HG03439 (cell line): ENCODE results near the gene DENND2C.
"Not testable (repeated sequence)": the region's sequence is repeated elsewhere in the genome, so short reads cannot be mapped to it uniquely, and the experiment has no call there.

Experiments
- ATAC-seq: cut with Tn5 transposase; IDR thresholded peaks from one replicate; pipeline ENCODE4 v1.9.1; 2021; ENCODE audit warnings: mild to moderate bottlenecking, moderate library complexity; ENCODE audit not compliant: unreplicated experiment

Gene DENND2C

GRCh38 chr1:114610546-114611245 is 59.2 kb downstream of the DENND2C start:
- no peak for ATAC-seq

GRCh38 chr1:114609826-114610225 is 60.0 kb downstream of the DENND2C start:
- ATAC-seq = no peak

- no peak for ATAC-seq
Measured at GRCh38 chr1:114609026-114609425, 60.8 kb downstream of the DENND2C start.

GRCh38 chr1:114607223-114607622 is 62.6 kb downstream of the DENND2C start:
- ATAC-seq = no peak

GRCh38 chr1:114597949-114598348 is 71.9 kb downstream of the DENND2C start:
- no peak for ATAC-seq

- ATAC-seq = no peak
Measured at GRCh38 chr1:114595602-114596001, 74.2 kb downstream of the DENND2C start.

GRCh38 chr1:114594046-114594445 is 75.8 kb downstream of the DENND2C start:
- no peak for ATAC-seq

GRCh38 chr1:114589122-114589521 is 80.7 kb downstream of the DENND2C start:
- ATAC-seq = no peak

GRCh38 chr1:114588196-114588689 is 81.6 kb downstream of the DENND2C start:
- ATAC-seq = no peak

GRCh38 chr1:114587203-114587991 is 82.5 kb downstream of the DENND2C start:
- no peak for ATAC-seq

- no peak for ATAC-seq
Measured at GRCh38 chr1:114586513-114587047, 83.3 kb downstream of the DENND2C start.

GRCh38 chr1:114585231-114585630 is 84.6 kb downstream of the DENND2C start:
- no peak for ATAC-seq

- ATAC-seq = peak; percentile 99
Measured at GRCh38 chr1:114581335-114582287, 88.2 kb downstream of the DENND2C start, which contains the start of gene BCAS2. Gene BCAS2, minus strand, starts transcription at chr1:114581615. Its CDS starts 24 bp downstream, at chr1:114581591.

GRCh38 chr1:114574365-114574764 is 95.5 kb downstream of the DENND2C start:
- ATAC-seq = no peak

GRCh38 chr1:114564141-114564540 is 105.7 kb downstream of the DENND2C start:
- ATAC-seq = no peak

- not testable (repeated sequence) for ATAC-seq
Measured at GRCh38 chr1:114562978-114563510, 106.8 kb downstream of the DENND2C start.

GRCh38 chr1:114561333-114561732 is 108.5 kb downstream of the DENND2C start:
- ATAC-seq = no peak

- no peak for ATAC-seq
Measured at GRCh38 chr1:114559356-114559755, 110.5 kb downstream of the DENND2C start.

GRCh38 chr1:114558544-114558943 is 111.3 kb downstream of the DENND2C start:
- no peak for ATAC-seq

GRCh38 chr1:114554577-114554976 is 115.3 kb downstream of the DENND2C start:
- ATAC-seq = no peak
